ENCODE data around the gene BMP6. TPM values are rescaled to one million over a fixed set of nuclear protein-coding genes. Genes with fewer than 3 reads are reported as not detected.
A peak's percentile ranks its signal among the peaks of the same experiment; 100 is the strongest.
"Not testable (repeated sequence)": the region's sequence is repeated elsewhere in the genome, so short reads cannot be mapped to it uniquely, and the experiment has no call there.

The BMP6 gene
- total RNA-seq, 1 donor from 2014 or later, result 234 TPM

GRCh38 chr6:7887278-7887991 is 161.5 kb downstream of the BMP6 start:
- DNase-seq, result peak; percentile 37

GRCh38 chr6:7888587-7889357 is 162.9 kb downstream of the BMP6 start:
- peak; percentile 27 for DNase-seq

GRCh38 chr6:7891078-7891872 is 165.4 kb downstream of the BMP6 start:
- peak; percentile 12 for DNase-seq

GRCh38 chr6:7892367-7892766 is 166.5 kb downstream of the BMP6 start:
- DNase-seq, result not testable (repeated sequence)

- DNase-seq, result peak; percentile 11
These were observed 167.4 kb downstream of the BMP6 start for GRCh38 chr6:7893342-7893741.

GRCh38 chr6:7894262-7895124 is 168.6 kb downstream of the BMP6 start:
- peak; percentile 27 for DNase-seq

GRCh38 chr6:7895125-7895423 is 169.2 kb downstream of the BMP6 start:
- DNase-seq, result no peak

GRCh38 chr6:7896465-7896987 is 170.6 kb downstream of the BMP6 start:
- DNase-seq, result no peak

GRCh38 chr6:7897461-7898192 is 171.7 kb downstream of the BMP6 start:
- DNase-seq, result no peak

GRCh38 chr6:7898193-7898586 is 172.3 kb downstream of the BMP6 start:
- DNase-seq, result not testable (repeated sequence)

- peak; percentile 41 for DNase-seq
These were observed 173.4 kb downstream of the BMP6 start for GRCh38 chr6:7899101-7899888.

GRCh38 chr6:7899889-7900213 is 174.0 kb downstream of the BMP6 start:
- peak; percentile 5 for DNase-seq

- no peak for DNase-seq
These were observed 174.7 kb downstream of the BMP6 start for GRCh38 chr6:7900621-7901020.

- peak; percentile 1 for DNase-seq
These were observed 175.2 kb downstream of the BMP6 start for GRCh38 chr6:7901056-7901455.

GRCh38 chr6:7901780-7902179 is 175.9 kb downstream of the BMP6 start:
- DNase-seq, result no peak

- DNase-seq, result peak; percentile 62
These were observed 176.3 kb downstream of the BMP6 start for GRCh38 chr6:7902221-7902620.

- peak; percentile 3 for DNase-seq
These were observed 177.0 kb downstream of the BMP6 start for GRCh38 chr6:7902867-7903266.

- peak; percentile 4 for DNase-seq
These were observed 177.8 kb downstream of the BMP6 start for GRCh38 chr6:7903673-7904072.

GRCh38 chr6:7904654-7905319 is 178.9 kb downstream of the BMP6 start:
- peak; percentile 24 for DNase-seq

GRCh38 chr6:7905416-7905815 is 179.5 kb downstream of the BMP6 start:
- DNase-seq, result peak; percentile 7
